ENCODE results near the gene CCNB1.

GRCh38 chr5:69137807-69138206, 29.1 kb upstream of the CCNB1 start:
- TF ChIP-seq EZH2 (IDR thresholded peaks at IDR 0.05) (no peak), POLR2AphosphoS5 (IDR thresholded peaks at IDR 0.05; ENCODE audit: borderline replicate concordance, low read depth, low read length) (no peak), FOXP2 (optimal IDR thresholded peaks at IDR 0.05; ENCODE audit: control extremely low read depth, extremely low read length, insufficient read depth) (no peak)
